KOPT-K1 (cell line): ENCODE data around the gene CD58.

ENCODE experiments used
- H3K27ac ChIP-seq: fragments of 200-600 bp; sonication (generic); 2 replicates; pipeline ENCODE4 v1.5.1; 2016; ENCODE audit warnings: antibody characterized with exemption, mild to moderate bottlenecking, low read depth, low read length; ENCODE audit not compliant: poor library complexity, severe bottlenecking
- H3K36me3 ChIP-seq: fragments of 200-600 bp; sonication (generic); 2 replicates; pipeline ENCODE4 v1.5.1; 2017; ENCODE audit warnings: antibody characterized with exemption, mild to moderate bottlenecking, low read length, moderate library complexity; ENCODE audit not compliant: insufficient read depth
- H3K9me3 ChIP-seq: fragments of 200-600 bp; sonication (generic); 2 replicates; pipeline ENCODE4 v1.5.1; 2017; ENCODE audit warnings: antibody characterized with exemption, low read length, mild to moderate bottlenecking; ENCODE audit not compliant: insufficient read depth, poor library complexity, severe bottlenecking

CD58 gene

DNA sequence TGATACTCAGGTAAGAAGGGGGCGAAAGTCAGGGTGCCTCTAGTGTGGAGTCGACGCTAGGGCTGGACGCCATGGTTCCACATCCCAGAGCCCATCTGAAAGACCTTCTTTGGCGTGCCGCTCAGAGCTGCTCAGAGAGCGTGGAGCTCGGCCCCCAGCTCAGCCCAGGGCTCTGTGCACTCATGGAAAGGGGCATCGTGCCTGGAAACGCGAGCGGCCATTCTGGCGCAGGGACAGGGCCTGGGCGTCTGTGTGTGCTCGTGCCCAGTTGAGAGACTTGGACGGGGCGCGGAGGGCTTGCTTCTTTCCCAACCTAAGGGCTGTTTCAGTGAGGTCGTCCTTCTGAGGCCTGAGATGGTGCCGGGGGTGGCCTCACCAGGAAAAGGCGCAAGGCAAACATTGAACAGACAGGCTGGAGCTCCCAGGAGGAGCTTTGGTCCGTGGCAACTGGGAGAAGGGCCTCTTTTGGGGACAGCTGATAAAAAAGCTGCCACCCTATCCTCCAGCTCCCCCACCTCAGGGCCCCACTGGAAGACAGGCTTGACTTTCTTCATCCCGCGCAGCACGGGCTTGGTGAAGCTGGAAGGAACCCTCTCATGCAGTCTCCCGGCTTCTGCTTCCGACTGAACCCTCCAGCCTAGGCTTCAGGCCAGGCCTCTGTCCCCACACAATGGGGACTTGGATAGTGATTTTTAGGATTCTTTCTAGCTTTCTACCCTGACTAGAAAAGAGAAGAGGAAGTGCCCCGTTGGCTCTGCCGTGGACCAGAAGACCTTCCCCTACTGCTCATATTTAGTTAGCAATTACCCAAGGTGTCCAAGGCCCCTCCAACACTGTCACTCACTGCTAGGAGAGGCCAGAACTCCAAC, 77.1 kb downstream of the CD58 start:
- Histone ChIP-seq H3K9me3 (no peaks in the 10 kb centered on the region), H3K27ac (no peak overlapping the region), H3K36me3 (no peaks in the 10 kb centered on the region)

DNA sequence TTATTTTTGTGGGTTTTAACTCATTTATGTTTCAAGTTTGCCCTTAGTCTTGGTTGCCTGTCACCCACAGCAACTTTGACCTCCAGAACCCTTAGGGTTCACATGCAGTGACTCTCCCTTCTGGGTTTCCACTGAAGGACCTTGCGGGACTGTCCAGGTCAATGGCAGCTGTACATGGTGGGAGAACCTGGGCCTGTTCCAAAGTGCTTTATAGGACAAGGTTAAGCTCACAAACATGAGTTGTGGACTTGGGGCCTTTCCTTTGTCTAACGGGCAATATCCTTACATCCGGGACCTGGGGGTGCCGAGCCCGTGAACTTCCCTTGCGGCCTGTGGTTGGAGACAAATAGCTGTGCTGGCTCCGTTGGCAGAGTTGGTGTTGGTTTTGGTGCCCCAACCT, 77.8 kb downstream of the CD58 start:
- Histone ChIP-seq H3K36me3 (no peaks in the 10 kb centered on the region), H3K27ac (no peak overlapping the region), H3K9me3 (no peaks in the 10 kb centered on the region)

DNA sequence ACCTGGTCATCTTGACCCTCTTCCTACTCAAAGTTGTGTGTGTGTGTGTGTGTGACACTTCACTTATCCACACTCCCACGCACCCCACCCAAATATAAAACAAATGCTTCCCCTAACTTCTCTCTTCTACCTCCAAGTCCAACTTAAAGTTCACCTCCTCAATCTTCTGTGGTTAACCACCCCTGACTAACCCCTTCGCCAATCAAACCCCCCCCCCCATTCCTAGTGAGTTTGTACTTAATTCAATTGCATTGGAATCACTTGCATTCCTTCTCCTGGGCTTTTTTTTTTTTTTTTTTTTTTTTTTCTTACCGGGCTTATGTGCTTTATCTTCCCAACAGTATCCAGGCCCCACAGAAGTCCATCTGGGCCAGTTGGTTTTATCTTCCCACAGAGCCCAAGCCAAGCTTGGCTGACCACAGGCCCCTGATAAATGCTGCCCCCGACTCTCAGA, 78.4 kb downstream of the CD58 start:
- no peak overlapping the region for H3K27ac ChIP-seq

DNA sequence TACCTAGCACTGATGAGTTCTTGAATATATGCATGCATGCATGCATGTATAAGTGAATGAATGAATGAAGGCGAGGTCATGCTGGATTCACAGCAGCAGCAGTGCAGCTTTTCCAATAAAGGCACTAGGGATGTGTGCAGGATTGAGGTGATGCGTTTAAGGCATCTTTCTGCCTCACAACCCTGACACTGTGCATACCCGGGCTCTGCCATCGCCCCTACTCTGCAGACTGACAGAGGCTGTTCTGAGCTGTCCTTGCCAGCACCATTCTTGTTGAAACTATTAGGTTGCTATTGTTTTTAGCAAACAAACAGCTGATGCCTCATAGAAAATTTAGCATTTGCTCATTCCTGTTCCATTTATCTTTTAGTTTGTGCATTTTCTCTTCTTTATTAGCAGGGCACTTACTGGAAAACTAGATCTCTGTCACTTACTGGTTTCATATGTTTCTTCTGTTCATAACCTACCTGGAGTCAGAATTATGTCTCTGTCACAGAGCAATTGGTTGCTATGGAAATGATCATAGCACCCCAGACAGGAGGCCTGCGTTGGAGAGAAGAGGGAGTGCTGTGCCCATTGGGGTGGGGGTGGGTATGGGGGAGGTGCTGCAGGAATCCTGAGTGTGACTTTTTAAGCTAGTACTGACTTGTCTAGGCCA, 79.0 kb downstream of the CD58 start:
- Histone ChIP-seq H3K36me3 (no peaks in the 10 kb centered on the region), H3K27ac (no peak overlapping the region), H3K9me3 (no peaks in the 10 kb centered on the region)

More for the DNA sequence above, 78.4 kb downstream of the CD58 start:
- Histone ChIP-seq H3K9me3 (no peaks in the 10 kb centered on the region), H3K36me3 (no peaks in the 10 kb centered on the region)

DNA sequence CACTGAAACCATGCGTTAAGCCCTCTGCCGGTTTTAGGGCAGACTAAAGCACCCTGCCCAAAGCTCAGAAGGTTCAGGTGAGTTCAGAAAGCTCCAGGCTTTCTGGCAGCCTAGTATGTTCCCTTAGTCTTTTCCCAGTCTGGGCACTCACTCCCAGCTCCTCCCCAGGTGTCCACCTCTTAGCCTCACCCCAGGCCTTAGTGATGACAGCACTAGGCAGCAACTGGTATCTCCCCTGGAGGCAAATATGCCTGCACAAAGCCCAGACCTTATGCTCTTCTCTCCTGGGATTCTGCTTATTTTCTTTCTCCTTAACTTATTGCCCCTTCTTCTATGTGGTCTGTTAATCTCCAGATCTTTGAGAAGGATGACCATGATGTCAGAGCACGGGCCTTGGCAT, 80.2 kb downstream of the CD58 start:
- Histone ChIP-seq H3K36me3 (no peaks in the 10 kb centered on the region), H3K27ac (no peak overlapping the region)

DNA sequence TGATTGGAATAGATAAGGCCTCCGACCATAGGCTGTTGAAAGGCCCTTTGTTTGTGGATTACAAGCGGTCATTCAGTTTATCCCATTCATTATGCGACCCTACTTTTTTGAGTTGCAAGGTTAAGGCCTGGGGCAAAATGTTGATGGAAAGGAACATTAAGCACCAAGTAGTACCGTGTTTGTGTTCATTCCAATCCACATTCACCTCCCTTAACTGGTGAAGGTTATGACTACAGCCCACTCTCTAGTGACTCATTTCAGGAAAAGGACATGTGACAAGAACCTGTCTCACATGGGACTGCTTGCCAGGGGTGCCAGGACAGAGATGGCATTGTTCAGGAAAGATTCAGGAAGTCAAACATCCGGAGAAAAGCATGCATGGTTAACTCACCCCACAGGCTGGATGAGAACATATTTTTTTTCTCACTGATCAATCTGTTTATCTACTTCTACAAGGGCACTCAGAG, 81.6 kb downstream of the CD58 start:
- Histone ChIP-seq H3K9me3 (no peaks in the 10 kb centered on the region), H3K27ac (no peak overlapping the region)

More for the DNA sequence above, 80.2 kb downstream of the CD58 start:
- H3K9me3 ChIP-seq, result no peaks in the 10 kb centered on the region

DNA sequence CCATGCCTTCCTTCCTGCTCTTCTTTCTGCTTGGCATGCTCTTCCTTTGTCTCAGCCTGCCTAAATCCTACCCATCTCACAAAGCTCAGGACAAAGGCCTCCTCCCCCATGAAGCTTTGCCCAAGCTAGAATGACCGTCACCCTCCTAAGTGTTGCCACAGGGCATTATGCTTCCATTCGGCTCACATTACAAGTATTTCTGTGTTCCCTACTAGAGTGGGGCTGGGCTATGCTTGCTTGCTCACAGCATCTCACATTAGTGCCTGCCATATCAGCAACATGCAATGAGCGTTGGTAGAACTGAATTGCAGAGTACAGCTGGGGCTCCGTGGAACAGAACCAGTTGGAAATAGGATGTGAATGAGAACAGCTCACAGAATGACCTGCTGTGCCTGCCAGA, 82.8 kb downstream of the CD58 start:
- H3K27ac ChIP-seq, result no peak overlapping the region
- H3K9me3 ChIP-seq, result no peaks in the 10 kb centered on the region
- no peaks in the 10 kb centered on the region for H3K36me3 ChIP-seq

More for the DNA sequence above, 81.6 kb downstream of the CD58 start:
- no peaks in the 10 kb centered on the region for H3K36me3 ChIP-seq

DNA sequence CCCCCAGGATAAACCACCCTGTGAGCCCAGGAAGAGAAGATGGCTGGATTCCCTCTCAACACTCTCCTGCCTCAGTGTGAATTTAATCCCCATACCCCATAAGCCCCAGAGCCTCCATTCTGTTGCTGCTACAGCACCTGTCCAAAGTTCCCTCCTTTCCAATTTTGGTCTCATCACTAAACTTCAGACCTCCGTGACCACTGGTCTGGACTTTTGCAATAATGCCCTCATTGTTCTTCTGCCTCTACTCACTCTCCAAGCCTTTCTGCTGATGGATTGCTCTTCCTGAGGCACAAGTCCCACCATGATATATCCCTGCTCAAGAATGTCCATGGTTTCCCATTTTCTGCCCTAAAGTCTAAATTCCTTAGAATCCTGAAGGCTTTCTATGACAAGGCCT, 83.2 kb downstream of the CD58 start:
- no peak overlapping the region for H3K27ac ChIP-seq
- no peaks in the 10 kb centered on the region for H3K9me3 ChIP-seq
- no peaks in the 10 kb centered on the region for H3K36me3 ChIP-seq

DNA sequence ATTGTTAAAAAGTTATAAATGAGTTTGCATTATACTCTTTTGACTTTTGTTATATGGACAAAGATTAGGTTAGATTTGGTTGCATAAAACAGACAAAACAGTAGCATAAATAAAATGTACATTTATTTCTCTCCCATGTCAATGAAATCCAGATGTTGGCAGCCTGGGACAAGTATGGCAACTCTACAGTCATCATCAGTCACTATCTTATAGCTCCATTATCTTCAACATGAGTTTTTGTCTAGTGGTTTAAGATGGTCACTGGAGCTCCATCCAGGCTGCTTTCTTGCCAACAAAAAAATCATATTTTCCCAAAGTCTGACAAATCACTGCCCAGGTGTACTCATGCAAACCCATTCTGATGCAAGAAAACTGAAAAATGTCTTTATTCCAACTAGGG, 83.8 kb downstream of the CD58 start:
- no peaks in the 10 kb centered on the region for H3K9me3 ChIP-seq
- no peak overlapping the region for H3K27ac ChIP-seq
- no peaks in the 10 kb centered on the region for H3K36me3 ChIP-seq

DNA sequence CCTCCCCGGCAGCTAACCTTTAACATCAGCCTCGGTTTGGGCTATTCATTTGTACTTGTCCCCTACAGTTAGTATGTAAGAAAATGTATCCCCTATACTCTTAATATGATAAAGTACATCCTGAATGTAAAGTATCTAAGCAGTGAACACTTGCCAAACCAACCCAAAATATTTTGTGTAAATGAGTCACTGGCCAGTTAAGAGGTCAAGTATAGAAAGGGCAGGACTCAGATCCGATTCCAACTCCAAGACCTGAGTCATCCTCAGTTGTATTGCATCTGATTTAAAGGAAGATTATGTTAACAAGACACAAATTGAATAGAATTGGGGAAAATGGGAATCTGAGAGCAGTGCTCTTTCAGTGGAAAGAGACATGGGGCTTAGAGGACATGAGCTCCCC, 84.4 kb downstream of the CD58 start:
- no peaks in the 10 kb centered on the region for H3K36me3 ChIP-seq
- no peak overlapping the region for H3K27ac ChIP-seq
- H3K9me3 ChIP-seq, result no peaks in the 10 kb centered on the region

DNA sequence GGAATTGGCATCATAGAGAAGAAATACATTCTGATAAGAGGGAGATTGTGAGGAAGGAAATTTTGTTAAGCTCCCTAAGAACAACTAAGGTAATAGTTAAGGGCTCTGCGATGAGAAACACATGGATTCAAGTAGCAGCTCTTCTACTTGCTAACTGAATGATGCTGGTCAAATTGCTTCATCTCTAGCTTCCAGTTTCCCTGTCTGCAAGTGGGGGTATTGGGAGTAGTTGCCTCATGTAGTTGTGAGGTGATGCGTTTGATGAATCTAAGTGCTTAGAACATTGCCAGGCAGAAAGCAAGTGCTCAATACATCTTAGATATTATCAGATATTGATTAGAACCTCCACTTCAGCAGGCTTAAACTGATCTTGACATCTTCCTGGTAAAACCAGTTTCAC, 84.8 kb downstream of the CD58 start:
- Histone ChIP-seq H3K9me3 (no peaks in the 10 kb centered on the region), H3K27ac (no peak overlapping the region)

DNA sequence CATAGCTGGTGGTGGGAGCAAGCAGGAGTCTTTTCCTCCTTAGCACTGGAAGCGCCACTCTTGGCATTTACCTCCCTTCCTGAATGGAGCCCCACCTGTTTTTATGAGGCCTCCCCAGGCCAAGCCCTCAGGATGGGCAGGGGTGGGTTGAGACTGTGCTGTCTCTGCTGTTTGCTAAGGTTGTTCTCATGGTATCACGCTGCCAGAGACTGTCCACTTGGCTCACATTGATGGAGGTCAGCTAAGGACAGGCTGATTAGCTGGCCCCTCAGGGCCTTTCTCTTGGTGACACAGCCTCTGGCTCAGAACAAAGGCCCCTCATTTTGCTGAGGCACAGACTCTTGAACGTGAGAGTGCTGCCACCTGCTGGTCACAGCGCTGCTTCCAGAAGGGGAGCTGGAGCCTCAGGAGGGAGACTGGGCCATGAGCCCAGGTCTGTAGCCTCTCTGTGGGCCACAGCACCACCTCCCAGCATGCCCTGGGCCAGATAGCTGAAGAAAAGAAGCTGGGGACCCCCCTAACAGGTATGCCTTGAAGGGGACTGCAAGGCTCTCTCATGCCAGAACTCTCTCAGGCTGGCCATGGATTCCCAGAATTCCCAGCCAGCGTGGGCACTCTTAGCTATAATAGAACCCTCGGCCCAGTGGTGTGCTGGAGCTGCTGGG, 85.6 kb downstream of the CD58 start:
- Histone ChIP-seq H3K27ac (peak overlapping the region; percentile 42), H3K36me3 (no peaks in the 10 kb centered on the region), H3K9me3 (no peaks in the 10 kb centered on the region)

More for the DNA sequence above, 84.8 kb downstream of the CD58 start:
- H3K36me3 ChIP-seq, result no peaks in the 10 kb centered on the region

DNA sequence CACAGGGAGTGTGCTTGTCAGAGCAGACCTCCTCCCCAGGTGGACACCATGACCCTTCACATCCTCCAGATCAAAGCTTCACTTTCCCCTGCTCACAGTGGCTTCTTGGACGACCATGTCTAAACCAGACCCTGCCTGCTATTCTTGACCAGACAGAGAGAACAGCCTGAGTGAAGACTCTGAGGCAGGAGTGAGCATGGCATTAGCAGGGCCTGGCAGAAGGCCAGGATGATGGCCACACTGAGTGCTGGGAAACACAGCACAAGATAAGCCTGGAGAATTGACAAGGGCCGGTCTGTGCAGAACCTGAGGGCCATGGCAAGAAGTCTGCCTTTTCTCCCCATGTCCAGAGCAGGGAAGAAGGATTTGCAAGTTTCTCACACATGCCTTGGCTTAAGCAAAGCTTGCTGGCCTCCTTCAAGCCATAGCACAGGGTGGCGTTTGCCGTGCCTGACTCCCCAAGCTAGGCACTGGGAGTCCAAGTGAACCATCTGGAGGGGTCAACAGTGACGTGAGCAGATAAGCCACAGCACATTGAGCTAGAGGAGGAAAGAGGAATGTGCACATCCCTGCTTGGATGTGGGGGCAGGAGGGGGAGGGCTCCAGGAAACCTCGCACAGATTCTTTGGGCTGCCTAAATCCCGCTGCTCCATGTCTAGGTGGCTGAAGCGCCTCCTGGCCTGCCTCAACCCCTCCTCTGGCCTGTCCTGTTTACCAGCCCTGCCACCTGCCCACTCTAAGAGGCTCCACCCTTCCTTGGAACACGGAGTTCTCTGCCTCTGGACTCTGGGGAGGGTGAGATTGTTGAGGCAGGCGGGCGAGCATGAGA, 87.1 kb downstream of the CD58 start:
- Histone ChIP-seq H3K27ac (no peak overlapping the region), H3K36me3 (no peaks in the 10 kb centered on the region), H3K9me3 (no peaks in the 10 kb centered on the region)

DNA sequence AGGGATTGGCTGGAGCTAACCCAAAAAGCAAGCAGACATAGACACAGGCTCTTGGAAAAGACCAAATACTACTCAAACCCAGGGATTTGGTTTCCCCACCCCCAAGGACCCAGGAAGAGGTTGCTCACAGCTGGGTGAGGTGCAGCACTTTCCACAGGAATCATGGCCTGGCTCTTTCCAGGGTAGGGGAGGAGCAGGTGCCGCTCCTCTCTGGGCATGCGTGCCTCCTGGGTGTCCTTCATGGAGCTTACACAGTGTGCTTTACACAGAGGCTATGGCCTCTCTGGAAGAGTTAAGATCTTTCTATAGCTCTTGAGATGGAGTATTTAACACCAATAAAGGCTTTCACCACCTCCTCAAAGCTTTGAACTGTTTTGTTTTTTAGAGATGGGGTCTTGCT, 88.3 kb downstream of the CD58 start:
- no peaks in the 10 kb centered on the region for H3K36me3 ChIP-seq
- H3K9me3 ChIP-seq, result no peaks in the 10 kb centered on the region
- H3K27ac ChIP-seq, result no peak overlapping the region
